Esophagus squamous epithelium (tissue), 5 donors: ENCODE data around the gene THSD7B. TPM values are rescaled to one million over a fixed set of nuclear protein-coding genes. Genes with fewer than 3 reads are reported as not detected.

Source experiments
- DNase-seq: peaks from one replicate; lab custom pipeline; 2025; lab: John Stamatoyannopoulos, UW
- H3K27ac ChIP-seq, 4 donors: fragments of 200-600 bp; sonication (generic); one replicate each; pipeline ENCODE4 v1.5.1; 2016 to 2019; ENCODE audit warnings: mild to moderate bottlenecking in 1 of 4
- H3K27me3 ChIP-seq, 4 donors: fragments of 200-600 bp; sonication (generic); 1 replicate in 3 of 4; 2 replicates in 1 of 4; pipeline versions ENCODE4 v1.5.1 to v1.6.0; 2017 to 2021; ENCODE audit warnings: antibody characterized with exemption in 1 of 4
- H3K36me3 ChIP-seq, 3 donors: fragments of 200-600 bp; sonication (generic); one replicate each; pipeline ENCODE4 v1.5.1; 2016 to 2019
- H3K4me1 ChIP-seq, 3 donors: fragments of 200-600 bp; sonication (generic); one replicate each; pipeline ENCODE4 v1.5.1; 2017 to 2019
- H3K4me3 ChIP-seq, 4 donors: fragments of 200-600 bp; sonication (generic); 1 replicate in 3 of 4; 2 replicates in 1 of 4; pipeline ENCODE4 v1.5.1; 2016 to 2019; ENCODE audit warnings: mild to moderate bottlenecking in 2 of 4, moderate library complexity in 1 of 4
- H3K9me3 ChIP-seq, 3 donors: fragments of 200-600 bp; sonication (generic); one replicate each; pipeline ENCODE4 v1.5.1; 2016 to 2019
- CTCF ChIP-seq, 6 experiments: fragments of 450-650 bp in 4 of 6; fragments of 200-600 bp in 2 of 6; sonication (generic) in 2 of 6; IDR thresholded peaks; one replicate each; pipeline ENCODE4 v1.5.1; 2016 to 2019; ENCODE audit warnings: antibody characterized with exemption in 6 of 6, mild to moderate bottlenecking in 4 of 6, moderate library complexity in 4 of 6
- POLR2A ChIP-seq, 4 donors: fragments of 450-650 bp; IDR thresholded peaks; one replicate each; pipeline ENCODE4 v1.6.1; 2017; ENCODE audit warnings: antibody characterized with exemption in 4 of 4, mild to moderate bottlenecking in 4 of 4, moderate library complexity in 3 of 4
- WGBS, 2 donors: methylation state at CpG; one replicate each; pipeline ENCODE4 v1.1.5; 2018; 5-methylcytosine and 5-hydroxymethylcytosine counted together
- intact Hi-C: fragments of 100-400 bp; cut with DNase I; formaldehyde crosslinking; loops from one replicate; pipeline ENCODE4 v1.15.0; 2022
- total RNA-seq, 4 donors: library from RNA; depleted of rRNA; stranded (reverse); fragments of >200 nt; gene quantifications; one replicate each; pipeline ENCODE4 v1.1.0, GENCODE V29; 2016
- donor health status: DM: yes; HTN: yes; CAD: no.

Gene THSD7B
- total RNA-seq, 4 donors from 2014 or later = 0.31 to 0.97 (median 0.72) TPM

- Histone ChIP-seq H3K27me3 (no peaks in the 10 kb centered on the region), H3K4me3 (no peak overlapping the region), H3K9me3 (no peaks in the 10 kb centered on the region), H3K36me3 (no peaks in the 10 kb centered on the region), H3K27ac (no peak overlapping the region), H3K4me1 (no peaks in the 10 kb centered on the region)
- DNase-seq = no peak
- intact Hi-C loops = no loop called here
- no peak for TF ChIP-seq POLR2A (IDR thresholded peaks at IDR 0.05)
- no peak for TF ChIP-seq CTCF (IDR thresholded peaks at IDR 0.05)
- 80 to 82% methylated on average over 4 of the region's 4 CpGs for WGBS, 2 donors
These were observed 36.3 kb downstream of the THSD7B start for GRCh38 chr2:136801661-136802060.

GRCh38 chr2:136809998-136810397, 44.7 kb downstream of the THSD7B start:
- H3K27me3 ChIP-seq = no peaks in the 10 kb centered on the region

GRCh38 chr2:136818839-136819238, 53.5 kb downstream of the THSD7B start:
- no peaks in the 10 kb centered on the region for H3K27me3 ChIP-seq
- no peaks in the 10 kb centered on the region for H3K36me3 ChIP-seq
- intact Hi-C loops = no loop called here
- no peak for DNase-seq
- 64 to 65% methylated on average over 4 of the region's 4 CpGs for WGBS, 2 donors
- no peaks in the 10 kb centered on the region for H3K9me3 ChIP-seq
- H3K27ac ChIP-seq = no peak overlapping the region
- no peak overlapping the region for H3K4me3 ChIP-seq
- TF ChIP-seq POLR2A (IDR thresholded peaks at IDR 0.05) (no peak), CTCF (IDR thresholded peaks at IDR 0.05) (no peak)
- H3K4me1 ChIP-seq = no peaks in the 10 kb centered on the region

More at GRCh38 chr2:136809998-136810397, 44.7 kb downstream of the THSD7B start:
- H3K9me3 ChIP-seq = no peaks in the 10 kb centered on the region
- TF ChIP-seq POLR2A (IDR thresholded peaks at IDR 0.05) = no peak
- H3K4me1 ChIP-seq = no peaks in the 10 kb centered on the region
- H3K27ac ChIP-seq = no peak overlapping the region
- H3K36me3 ChIP-seq = no peaks in the 10 kb centered on the region
- intact Hi-C loops = no loop called here
- no peak overlapping the region for H3K4me3 ChIP-seq
- DNase-seq = no peak
- WGBS, 2 donors = 50 to 63% methylated on average over 3 to 4 of the region's 4 CpGs

GRCh38 chr2:136823291-136823690, 57.9 kb downstream of the THSD7B start:
- no peak overlapping the region for H3K27ac ChIP-seq
- H3K27me3 ChIP-seq = no peaks in the 10 kb centered on the region
- no peak overlapping the region for H3K4me3 ChIP-seq
- no peak for TF ChIP-seq POLR2A (IDR thresholded peaks at IDR 0.05)
- TF ChIP-seq CTCF (IDR thresholded peaks at IDR 0.05) = no peak
- H3K36me3 ChIP-seq = no peaks in the 10 kb centered on the region
- 62 to 76% methylated on average over 7 of the region's 7 CpGs for WGBS, 2 donors
- intact Hi-C loops = no loop called here
- H3K9me3 ChIP-seq = no peaks in the 10 kb centered on the region
- no peak for DNase-seq
- H3K4me1 ChIP-seq = no peaks in the 10 kb centered on the region

- DNase-seq = no peak
- intact Hi-C loops = no loop called here
- no peaks in the 10 kb centered on the region for H3K27me3 ChIP-seq
- TF ChIP-seq POLR2A (IDR thresholded peaks at IDR 0.05) (no peak), CTCF (IDR thresholded peaks at IDR 0.05) (no peak)
- H3K4me1 ChIP-seq = no peaks in the 10 kb centered on the region
- 79 to 80% methylated on average over 1 of the region's 1 CpG for WGBS, 2 donors
- no peaks in the 10 kb centered on the region for H3K36me3 ChIP-seq
- H3K9me3 ChIP-seq = no peaks in the 10 kb centered on the region
- H3K4me3 ChIP-seq = no peak overlapping the region
- H3K27ac ChIP-seq = no peak overlapping the region
These were observed 62.8 kb downstream of the THSD7B start for GRCh38 chr2:136828162-136828561.

- 47 to 83% methylated on average over 1 of the region's 1 CpG for WGBS, 2 donors
- no peaks in the 10 kb centered on the region for H3K9me3 ChIP-seq
- intact Hi-C loops = no loop called here
- no peaks in the 10 kb centered on the region for H3K27me3 ChIP-seq
- no peaks in the 10 kb centered on the region for H3K36me3 ChIP-seq
- H3K4me3 ChIP-seq = no peak overlapping the region
- H3K4me1 ChIP-seq = no peaks in the 10 kb centered on the region
- no peak for DNase-seq
- TF ChIP-seq CTCF (IDR thresholded peaks at IDR 0.05) (no peak), POLR2A (IDR thresholded peaks at IDR 0.05) (no peak)
- H3K27ac ChIP-seq = no peak overlapping the region
These were observed 63.4 kb downstream of the THSD7B start for GRCh38 chr2:136828774-136829173.
